Measurements from ENCODE around the gene ACTG1. TPM values are rescaled to one million over a fixed set of nuclear protein-coding genes. Genes with fewer than 3 reads are reported as not detected.
A peak's percentile ranks its signal among the peaks of the same experiment; 100 is the strongest.

Gene ACTG1
- total and polyA plus RNA-seq, 2 of the 4 experiments (the other 2 are of a cell fraction) = 10,907 to 15,732 TPM

DNA sequence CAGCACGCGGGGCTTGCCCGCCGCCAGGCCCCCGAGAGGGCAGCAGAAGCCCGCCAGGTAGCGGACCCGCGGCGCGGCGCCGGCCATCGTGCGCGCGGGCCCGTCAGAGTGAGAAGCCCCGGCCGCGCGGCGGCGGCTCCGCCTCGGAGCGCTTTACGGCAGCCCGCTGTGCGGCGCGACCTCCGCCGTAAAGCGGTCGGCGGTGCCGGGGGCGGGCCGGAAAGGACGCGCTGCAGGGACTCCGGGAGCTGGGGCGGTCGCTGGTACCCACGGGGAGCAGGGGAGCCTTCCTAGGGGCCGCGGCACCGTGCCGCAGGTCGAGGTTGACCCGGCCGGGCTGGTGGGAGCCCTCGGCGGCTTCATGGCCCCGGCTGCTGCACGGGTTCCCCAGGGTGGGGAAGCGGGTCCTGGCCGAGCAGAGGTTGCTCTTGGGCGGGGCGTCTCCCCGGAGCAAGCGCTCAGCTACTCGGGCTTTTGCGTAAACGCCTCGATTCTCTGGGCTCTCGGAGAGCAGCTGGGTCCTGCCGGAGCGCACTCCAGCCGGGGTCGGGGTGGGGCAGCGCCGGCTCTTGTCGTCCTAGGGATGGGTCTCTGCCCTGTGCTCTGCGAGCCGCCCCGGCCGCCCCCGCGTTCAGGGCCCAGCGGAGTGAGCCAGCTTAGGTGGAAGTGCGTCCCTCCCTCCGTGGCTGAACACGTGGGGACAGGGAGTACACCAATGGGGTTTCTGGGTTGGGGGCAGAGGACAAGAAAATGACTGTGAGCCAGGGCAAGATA is 39.8 kb upstream of the ACTG1 start, which contains the start of gene FAAP100:
Gene FAAP100 (minus strand): TSS at position 110 of the 774 bp plus-strand sequence. CDS start 23 bp downstream, at position 87.
- H2BK5ac ChIP-seq (ENCODE audit: low read depth, low read length, poor library complexity, severe bottlenecking) = peak within 1 kb of the TSS; percentile 88
- peak within 1 kb of the TSS; percentile 54 for H3K56ac ChIP-seq (ENCODE audit: extremely low read depth, insufficient read depth, low read length)
- DNase-seq (peak; percentile 72), ATAC-seq (ENCODE audit: low read depth) (peak; percentile 74)
- H3K27me3 ChIP-seq (ENCODE audit: control insufficient read depth, insufficient read depth, low read length) = no peaks in the 10 kb centered on the region
- peak within 1 kb of the TSS; percentile 81 for H3K14ac ChIP-seq (replicated peaks; ENCODE audit: low read depth, low read length)
- H3K23ac ChIP-seq (ENCODE audit: low read depth, low read length) = peak within 1 kb of the TSS; percentile 82
- peak within 1 kb of the TSS; percentile 94 for H3K27ac ChIP-seq (ENCODE audit: insufficient read depth, low read length)
- ChIA-PET POLR2A (ENCODE audit: unreplicated experiment) (interaction anchor here (0.6 to 0.7 kb wide), 2 partner anchors 15 to 37 kb away, joined by 3 read pairs; no protein-coding TSS in a partner anchor), CTCF (no interaction called here)
- WGBS, 2 experiments (ENCODE audit: extremely low coverage in 2 of 2, insufficient read length in 1 of 2) = 1% methylated on average over 56 of the region's 85 CpGs; no CpG with 5 or more reads in 1 of the 2 experiments
- peaks cover 49% of the 10 kb centered on the region for H4K20me1 ChIP-seq (ENCODE audit: insufficient read depth, low read length)
- peaks cover 22% of the 10 kb centered on the region for H3K4me1 ChIP-seq (ENCODE audit: control insufficient read depth, insufficient read depth, low read length)
- no peaks in the 10 kb centered on the region for H3K9me3 ChIP-seq (ENCODE audit: control insufficient read depth, insufficient read depth, low read length)
- dilution Hi-C loops (cut with HindIII; ENCODE audit: low sequenced_read_pairs, unreplicated experiment) = no loop called here
- H3K4me2 ChIP-seq (ENCODE audit: low read depth, low read length) = peak within 1 kb of the TSS; percentile 98
- H3K18ac ChIP-seq (ENCODE audit: low read depth, low read length) = peak within 1 kb of the TSS; percentile 90; the same call in 1 of the 2 replicates
- H2AK9ac ChIP-seq (replicated peaks; ENCODE audit: low read depth, low read length, poor library complexity) = peak within 1 kb of the TSS; percentile 100
- peak within 1 kb of the TSS; percentile 96 for H3K4ac ChIP-seq (ENCODE audit: low read depth, low read length)
- peak within 1 kb of the TSS; percentile 100 for H3K4me3 ChIP-seq (ENCODE audit: insufficient read depth, low read depth, low read length)
- peak within 1 kb of the TSS; percentile 98 for H3K9ac ChIP-seq (ENCODE audit: low read depth, low read length)
- H2AFZ ChIP-seq (replicated peaks; ENCODE audit: low read length, poor library complexity) = peak within 1 kb of the TSS; percentile 96
- H3K9me1 ChIP-seq (ENCODE audit: insufficient read depth, low read length) = peaks cover 17% of the 10 kb centered on the region
- intact Hi-C loops (cut with micrococcal nuclease) = loop anchor here (1.0 kb wide), 1 partner anchor 49 kb away; no protein-coding TSS in a partner anchor
- no peak within 1 kb of the TSS; the same call in 1 of the 2 replicates for H2BK20ac ChIP-seq (ENCODE audit: low read depth, low read length)
- H3K36me3 ChIP-seq (ENCODE audit: control insufficient read depth, insufficient read depth, low read length) = peaks cover 32% of the 10 kb centered on the region
- H4K8ac ChIP-seq (ENCODE audit: low read depth in 2 of 2, low read length in 2 of 2) = peak within 1 kb of the TSS; percentile 66 to 96
- H3K79me1 ChIP-seq (ENCODE audit: low read depth in 1 of 2, low read length in 2 of 2) = peaks cover 17 to 74% of the 10 kb centered on the region in 2 experiments
- H4K5ac ChIP-seq (ENCODE audit: low read depth, low read length) = peak within 1 kb of the TSS; percentile 91; the same call in 1 of the 2 replicates
- peak within 1 kb of the TSS; percentile 88 for H4K91ac ChIP-seq (ENCODE audit: insufficient read depth, low read depth, low read length)
- BruUV-seq (replicated peaks) = no TSS peak
- in situ Hi-C loops (cut with MboI; ENCODE audit: low sequenced_read_pairs) = no loop called here
- peak within 1 kb of the TSS; percentile 67 for H2AK5ac ChIP-seq (ENCODE audit: low read depth, low read length)
- H2BK120ac ChIP-seq (ENCODE audit: low read depth, low read length) = peak within 1 kb of the TSS; percentile 81
- H2BK15ac ChIP-seq (ENCODE audit: low read depth, low read length) = no peak within 1 kb of the TSS
- no peak for TF ChIP-seq BHLHE40 (IDR thresholded peaks at IDR 0.05; ENCODE audit: low read depth, low read length)
- TF ChIP-seq, protein P1, sequence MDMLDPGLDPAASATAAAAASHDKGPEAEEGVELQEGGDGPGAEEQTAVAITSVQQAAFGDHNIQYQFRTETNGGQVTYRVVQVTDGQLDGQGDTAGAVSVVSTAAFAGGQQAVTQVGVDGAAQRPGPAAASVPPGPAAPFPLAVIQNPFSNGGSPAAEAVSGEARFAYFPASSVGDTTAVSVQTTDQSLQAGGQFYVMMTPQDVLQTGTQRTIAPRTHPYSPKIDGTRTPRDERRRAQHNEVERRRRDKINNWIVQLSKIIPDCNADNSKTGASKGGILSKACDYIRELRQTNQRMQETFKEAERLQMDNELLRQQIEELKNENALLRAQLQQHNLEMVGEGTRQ (IDR thresholded peaks at IDR 0.05; ENCODE audit: low read depth, low read length) = no peak
- TF ChIP-seq RCOR1 (IDR thresholded peaks at IDR 0.05; ENCODE audit: insufficient replicate concordance, low read length) = no peak
- no peak for TF ChIP-seq MAFK (IDR thresholded peaks at IDR 0.05; ENCODE audit: low read depth, low read length)
- peak; percentile 21 for TF ChIP-seq RAD21 (IDR thresholded peaks at IDR 0.05; ENCODE audit: low read length)
- 0 out of 2 replicates have a peak, but pooled peaks have one; percentile 65 for TF ChIP-seq POLR2A (IDR thresholded peaks at IDR 0.05; ENCODE audit: low read depth, low read length)
- TF ChIP-seq, protein P2, sequence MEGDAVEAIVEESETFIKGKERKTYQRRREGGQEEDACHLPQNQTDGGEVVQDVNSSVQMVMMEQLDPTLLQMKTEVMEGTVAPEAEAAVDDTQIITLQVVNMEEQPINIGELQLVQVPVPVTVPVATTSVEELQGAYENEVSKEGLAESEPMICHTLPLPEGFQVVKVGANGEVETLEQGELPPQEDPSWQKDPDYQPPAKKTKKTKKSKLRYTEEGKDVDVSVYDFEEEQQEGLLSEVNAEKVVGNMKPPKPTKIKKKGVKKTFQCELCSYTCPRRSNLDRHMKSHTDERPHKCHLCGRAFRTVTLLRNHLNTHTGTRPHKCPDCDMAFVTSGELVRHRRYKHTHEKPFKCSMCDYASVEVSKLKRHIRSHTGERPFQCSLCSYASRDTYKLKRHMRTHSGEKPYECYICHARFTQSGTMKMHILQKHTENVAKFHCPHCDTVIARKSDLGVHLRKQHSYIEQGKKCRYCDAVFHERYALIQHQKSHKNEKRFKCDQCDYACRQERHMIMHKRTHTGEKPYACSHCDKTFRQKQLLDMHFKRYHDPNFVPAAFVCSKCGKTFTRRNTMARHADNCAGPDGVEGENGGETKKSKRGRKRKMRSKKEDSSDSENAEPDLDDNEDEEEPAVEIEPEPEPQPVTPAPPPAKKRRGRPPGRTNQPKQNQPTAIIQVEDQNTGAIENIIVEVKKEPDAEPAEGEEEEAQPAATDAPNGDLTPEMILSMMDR (conservative IDR thresholded peaks at IDR 0.05; ENCODE audit: low read depth, low read length) = no peak
- no peak for TF ChIP-seq ELK1 (IDR thresholded peaks at IDR 0.05; ENCODE audit: borderline replicate concordance, low read depth, low read length)
- no peak for TF ChIP-seq CEBPB (IDR thresholded peaks at IDR 0.05; ENCODE audit: low read depth, low read length)
- peak; percentile 92 for TF ChIP-seq MXI1 (IDR thresholded peaks at IDR 0.05; ENCODE audit: borderline replicate concordance, low read depth, low read length)
- TF ChIP-seq FOS (IDR thresholded peaks at IDR 0.05; ENCODE audit: low read depth, low read length) = no peak
- TF ChIP-seq CHD1 (IDR thresholded peaks at IDR 0.05; ENCODE audit: low read depth, low read length) = no peak
- TF ChIP-seq MAZ (IDR thresholded peaks at IDR 0.05; ENCODE audit: borderline replicate concordance, low read depth, low read length) = peak; percentile 66; the same call in 1 of the 2 replicates
- TF ChIP-seq RFX5 (IDR thresholded peaks at IDR 0.05; ENCODE audit: low read depth, low read length) = no peak
